Panc1 (cell line): ENCODE measurements around the gene GKAP1. TPM values are rescaled to one million over a fixed set of nuclear protein-coding genes. Genes with fewer than 3 reads are reported as not detected.
"Not testable (repeated sequence)": the region's sequence is repeated elsewhere in the genome, so short reads cannot be mapped to it uniquely, and the experiment has no call there.

Experiments used
- ATAC-seq: fragments of 200-7000 bp; cut with Tn5 transposase; 2 replicates; pipeline ENCODE4 v1.9.1; 2020; ENCODE audit warnings: mild to moderate bottlenecking, moderate library complexity
- BruUV-seq: library from RNA; stranded (reverse); fragments of 400-500 nt; replicated peaks from 2 replicates; lab custom pipeline; 2021; lab: Mats Ljungman, UMichigan
- CTCF ChIA-PET: fragments of 300-600 bp; sonication (Branson Sonifier 250); formaldehyde crosslinking; loops from one replicate; lab custom pipeline; 2022; ENCODE audit warnings: antibody characterized with exemption; lab: Charles Lee
- POLR2A ChIA-PET: fragments of 300-600 bp; sonication (Branson Sonifier 250); formaldehyde crosslinking; loops from one replicate; lab custom pipeline; 2022; ENCODE audit warnings: antibody characterized with exemption; lab: Charles Lee
- DNase-seq: peaks from one replicate; pipeline ENCODE4 v3.0.0-alpha.2; 2010; ENCODE audit warnings: low read depth, low spot score
- H3K27ac ChIP-seq: 2 replicates; pipeline ENCODE4 v1.5.1; 2011; ENCODE audit warnings: mild to moderate bottlenecking, low read length, inconsistent platforms
- H3K27me3 ChIP-seq: fragments of 200-500 bp; sonication (Bioruptor generic); 2 replicates; pipeline ENCODE4 v1.6.0; 2014; ENCODE audit warnings: low read length, inconsistent platforms; ENCODE audit not compliant: control insufficient read depth, insufficient read depth
- H3K36me3 ChIP-seq: fragments of 200-500 bp; sonication (Bioruptor generic); 2 replicates; pipeline ENCODE4 v1.5.1; 2014; ENCODE audit warnings: inconsistent platforms, mild to moderate bottlenecking, low read length, moderate library complexity; ENCODE audit not compliant: control insufficient read depth, insufficient read depth
- H3K4me1 ChIP-seq: 2 replicates; pipeline ENCODE4 v1.5.1; 2011; ENCODE audit warnings: inconsistent platforms, mild to moderate bottlenecking, low read length, moderate library complexity; ENCODE audit not compliant: control insufficient read depth, insufficient read depth
- H3K4me3 ChIP-seq, 2 experiments: 2 replicates each; pipeline ENCODE4 v1.5.1; 2011 to 2012; ENCODE audit warnings: low read depth in 2 of 2, low read length in 2 of 2, mild to moderate bottlenecking in 2 of 2, inconsistent platforms in 1 of 2, moderate library complexity in 1 of 2
- H3K9me3 ChIP-seq: fragments of 200-500 bp; sonication (Bioruptor generic); 2 replicates; pipeline ENCODE4 v1.5.1; 2014; ENCODE audit warnings: low read depth, mild to moderate bottlenecking, inconsistent platforms, low read length, moderate library complexity; ENCODE audit not compliant: control insufficient read depth, insufficient read depth
- POLR2AphosphoS5 ChIP-seq: IDR thresholded peaks from 2 replicates; pipeline ENCODE4 v1.6.1; 2012; ENCODE audit warnings: mild to moderate bottlenecking, low read depth, low read length, moderate library complexity
- SIN3A ChIP-seq: IDR thresholded peaks from 2 replicates; pipeline ENCODE4 v1.6.1; 2012; ENCODE audit warnings: low read depth, mild to moderate bottlenecking, low read length, moderate library complexity, borderline replicate concordance; ENCODE audit not compliant: insufficient read depth
- TCF7L2 ChIP-seq: IDR thresholded peaks from 2 replicates; pipeline ENCODE4 v1.6.1; 2011; ENCODE audit warnings: mild to moderate bottlenecking, low read depth, low read length, inconsistent platforms
- in situ Hi-C: cut with HindIII; loops from 2 replicates; pipeline ENCODE4 v1.10.0; 2016; ENCODE audit warnings: low sequenced_read_pairs, low pct_unique_long_range_greater_than_20kb
- intact Hi-C: fragments of 100-400 bp; cut with micrococcal nuclease; formaldehyde crosslinking; loops from one replicate; pipeline ENCODE4 v1.10.0; 2022; ENCODE audit not compliant: unreplicated experiment
- total RNA-seq: library from RNA; stranded (reverse); gene quantifications from one replicate; pipeline ENCODE4 v1.2.1, GENCODE V29; 2021; ENCODE audit not compliant: unreplicated experiment
- TF ChIP-seq, protein P1 (sequence below), 2 experiments: IDR thresholded peaks; 2 replicates each; pipeline ENCODE4 v1.6.1; 2011 to 2012; ENCODE audit warnings: low read depth in 2 of 2, control low read depth in 1 of 2, low read length in 1 of 2, mild to moderate bottlenecking in 1 of 2, moderate library complexity in 1 of 2; ENCODE audit not compliant: insufficient read depth in 1 of 2
- TF ChIP-seq, protein P2 (sequence below): fragments of 450-650 bp; IDR thresholded peaks from 2 replicates; pipeline ENCODE4 v1.5.1; 2017; ENCODE audit warnings: mild to moderate bottlenecking

The GKAP1 gene
- total RNA-seq, 1 experiment from 2014 or later: 5.2 TPM

DNA sequence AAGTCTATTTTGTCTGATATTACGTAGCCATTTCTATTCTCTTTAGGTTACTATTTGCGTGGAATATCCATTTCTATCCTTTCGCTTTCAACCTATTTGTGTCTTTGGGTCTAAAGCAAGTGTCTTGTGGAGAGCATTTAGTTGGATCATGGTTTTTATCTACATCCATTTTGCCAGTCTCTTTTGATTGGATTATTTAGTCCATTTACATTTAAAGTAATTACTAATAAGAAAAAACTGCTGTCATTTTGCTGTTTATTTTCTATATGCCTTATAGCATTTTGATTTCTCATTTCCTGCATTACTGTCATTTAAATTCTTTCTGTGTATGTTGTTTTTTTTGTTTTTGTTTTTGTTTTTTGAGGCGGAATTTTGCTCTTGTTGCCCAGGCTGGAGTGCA, 83.8 kb downstream of the GKAP1 start:
- Histone ChIP-seq H3K27ac (no peak overlapping the region), H3K9me3 (no peaks in the 10 kb centered on the region), H3K36me3 (no peaks in the 10 kb centered on the region), H3K27me3 (no peaks in the 10 kb centered on the region), H3K4me3 (no peak overlapping the region), H3K4me1 (no peaks in the 10 kb centered on the region)
- POLR2A ChIA-PET: no interaction called here
- in situ Hi-C loops (no loop called here), intact Hi-C loops (no loop called here)
- BruUV-seq: no TSS peak
- TF ChIP-seq SIN3A (no peak), TCF7L2 (no peak), POLR2AphosphoS5 (no peak)
- TF ChIP-seq, protein P1, sequence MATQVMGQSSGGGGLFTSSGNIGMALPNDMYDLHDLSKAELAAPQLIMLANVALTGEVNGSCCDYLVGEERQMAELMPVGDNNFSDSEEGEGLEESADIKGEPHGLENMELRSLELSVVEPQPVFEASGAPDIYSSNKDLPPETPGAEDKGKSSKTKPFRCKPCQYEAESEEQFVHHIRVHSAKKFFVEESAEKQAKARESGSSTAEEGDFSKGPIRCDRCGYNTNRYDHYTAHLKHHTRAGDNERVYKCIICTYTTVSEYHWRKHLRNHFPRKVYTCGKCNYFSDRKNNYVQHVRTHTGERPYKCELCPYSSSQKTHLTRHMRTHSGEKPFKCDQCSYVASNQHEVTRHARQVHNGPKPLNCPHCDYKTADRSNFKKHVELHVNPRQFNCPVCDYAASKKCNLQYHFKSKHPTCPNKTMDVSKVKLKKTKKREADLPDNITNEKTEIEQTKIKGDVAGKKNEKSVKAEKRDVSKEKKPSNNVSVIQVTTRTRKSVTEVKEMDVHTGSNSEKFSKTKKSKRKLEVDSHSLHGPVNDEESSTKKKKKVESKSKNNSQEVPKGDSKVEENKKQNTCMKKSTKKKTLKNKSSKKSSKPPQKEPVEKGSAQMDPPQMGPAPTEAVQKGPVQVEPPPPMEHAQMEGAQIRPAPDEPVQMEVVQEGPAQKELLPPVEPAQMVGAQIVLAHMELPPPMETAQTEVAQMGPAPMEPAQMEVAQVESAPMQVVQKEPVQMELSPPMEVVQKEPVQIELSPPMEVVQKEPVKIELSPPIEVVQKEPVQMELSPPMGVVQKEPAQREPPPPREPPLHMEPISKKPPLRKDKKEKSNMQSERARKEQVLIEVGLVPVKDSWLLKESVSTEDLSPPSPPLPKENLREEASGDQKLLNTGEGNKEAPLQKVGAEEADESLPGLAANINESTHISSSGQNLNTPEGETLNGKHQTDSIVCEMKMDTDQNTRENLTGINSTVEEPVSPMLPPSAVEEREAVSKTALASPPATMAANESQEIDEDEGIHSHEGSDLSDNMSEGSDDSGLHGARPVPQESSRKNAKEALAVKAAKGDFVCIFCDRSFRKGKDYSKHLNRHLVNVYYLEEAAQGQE (IDR thresholded peaks at IDR 0.05; ENCODE audit: insufficient read depth in 1 of 2, low read depth in 2 of 2, low read length in 1 of 2): no peak
- DNase-seq (no peak), ATAC-seq (no peak)
- CTCF ChIA-PET: no interaction called here

DNA sequence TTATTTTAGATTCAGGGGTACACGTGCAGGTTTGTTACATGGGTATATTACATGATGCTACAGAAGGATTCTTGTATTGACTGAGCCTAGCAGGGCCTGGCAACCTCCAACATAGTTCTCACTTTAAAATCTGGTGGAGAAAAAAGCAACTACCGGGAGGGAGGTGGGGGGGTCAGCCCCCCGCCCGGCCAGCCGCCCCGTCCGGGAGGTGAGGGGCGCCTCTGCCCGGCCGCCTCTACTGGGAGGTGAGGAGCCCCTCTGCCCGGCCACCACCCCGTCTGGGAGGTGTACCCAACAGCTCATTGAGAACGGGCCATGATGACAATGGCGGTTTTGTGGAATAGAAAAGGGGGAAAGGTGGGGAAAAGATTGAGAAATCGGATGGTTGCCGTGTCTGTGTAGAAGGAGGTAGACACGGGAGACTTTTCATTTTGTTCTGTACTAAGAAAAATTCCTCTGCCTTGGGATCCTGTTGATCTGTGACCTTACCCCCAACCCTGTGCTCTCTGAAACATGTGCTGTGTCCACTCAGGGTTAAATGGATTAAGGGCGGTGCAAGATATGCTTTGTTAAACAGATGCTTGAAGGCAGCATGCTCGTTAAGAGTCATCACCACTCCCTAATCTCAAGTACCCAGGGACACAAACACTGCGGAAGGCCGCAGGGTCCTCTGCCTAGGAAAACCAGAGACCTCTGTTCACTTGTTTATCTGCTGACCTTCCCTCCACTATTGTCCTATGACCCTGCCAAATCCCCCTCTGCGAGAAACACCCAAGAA, 88.8 kb downstream of the GKAP1 start:
- DNase-seq, H3K9me3 ChIP-seq, H3K4me1 ChIP-seq, H3K4me3 ChIP-seq, POLR2A ChIA-PET, H3K36me3 ChIP-seq, H3K27me3 ChIP-seq, CTCF ChIA-PET, in situ Hi-C loops, H3K27ac ChIP-seq, BruUV-seq, intact Hi-C loops, ATAC-seq: not testable (repeated sequence)

DNA sequence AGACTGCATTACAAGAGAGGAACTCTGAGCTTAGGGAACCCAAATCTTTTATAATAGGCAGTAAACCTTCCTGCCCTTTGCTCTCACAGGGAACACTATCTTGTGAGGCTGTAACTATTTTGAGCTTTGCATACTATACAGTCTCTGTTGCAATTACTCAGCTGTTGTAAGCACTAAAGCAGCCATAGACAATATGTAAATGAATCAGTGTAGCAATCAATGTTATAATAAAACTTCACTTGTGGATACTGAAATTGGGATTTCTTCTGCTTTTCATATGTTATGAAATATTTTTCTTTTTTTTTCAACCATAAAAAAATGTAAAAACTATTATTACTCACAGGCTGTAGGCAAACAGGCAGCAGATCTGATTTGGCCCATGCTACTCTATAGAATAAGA, 93.1 kb downstream of the GKAP1 start:
- H3K27me3 ChIP-seq: no peaks in the 10 kb centered on the region
- H3K4me3 ChIP-seq: no peak overlapping the region
- in situ Hi-C loops (no loop called here), intact Hi-C loops (no loop called here)
- H3K36me3 ChIP-seq: no peaks in the 10 kb centered on the region
- CTCF ChIA-PET: no interaction called here
- no peak for DNase-seq
- TF ChIP-seq, protein P1 (IDR thresholded peaks at IDR 0.05; ENCODE audit: insufficient read depth in 1 of 2, low read depth in 2 of 2, low read length in 1 of 2): no peak
- TF ChIP-seq, protein P2, sequence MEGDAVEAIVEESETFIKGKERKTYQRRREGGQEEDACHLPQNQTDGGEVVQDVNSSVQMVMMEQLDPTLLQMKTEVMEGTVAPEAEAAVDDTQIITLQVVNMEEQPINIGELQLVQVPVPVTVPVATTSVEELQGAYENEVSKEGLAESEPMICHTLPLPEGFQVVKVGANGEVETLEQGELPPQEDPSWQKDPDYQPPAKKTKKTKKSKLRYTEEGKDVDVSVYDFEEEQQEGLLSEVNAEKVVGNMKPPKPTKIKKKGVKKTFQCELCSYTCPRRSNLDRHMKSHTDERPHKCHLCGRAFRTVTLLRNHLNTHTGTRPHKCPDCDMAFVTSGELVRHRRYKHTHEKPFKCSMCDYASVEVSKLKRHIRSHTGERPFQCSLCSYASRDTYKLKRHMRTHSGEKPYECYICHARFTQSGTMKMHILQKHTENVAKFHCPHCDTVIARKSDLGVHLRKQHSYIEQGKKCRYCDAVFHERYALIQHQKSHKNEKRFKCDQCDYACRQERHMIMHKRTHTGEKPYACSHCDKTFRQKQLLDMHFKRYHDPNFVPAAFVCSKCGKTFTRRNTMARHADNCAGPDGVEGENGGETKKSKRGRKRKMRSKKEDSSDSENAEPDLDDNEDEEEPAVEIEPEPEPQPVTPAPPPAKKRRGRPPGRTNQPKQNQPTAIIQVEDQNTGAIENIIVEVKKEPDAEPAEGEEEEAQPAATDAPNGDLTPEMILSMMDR: no peak
- TF ChIP-seq TCF7L2 (no peak), SIN3A (no peak), POLR2AphosphoS5 (no peak)
- POLR2A ChIA-PET: no interaction called here
- BruUV-seq: no TSS peak
- no peak for ATAC-seq
- no peaks in the 10 kb centered on the region for H3K4me1 ChIP-seq
- no peaks in the 10 kb centered on the region for H3K9me3 ChIP-seq
- no peak overlapping the region for H3K27ac ChIP-seq
